NT2/D1 (cell line): ENCODE results near the gene CGB1.

Experiments
- YY1 ChIP-seq: IDR thresholded peaks from 2 replicates; pipeline ENCODE4 v1.6.1; 2011; ENCODE audit not compliant: insufficient read length, insufficient read depth
- ZNF274 ChIP-seq: IDR thresholded peaks from 2 replicates; pipeline ENCODE4 v1.6.1; 2011; ENCODE audit warnings: mild to moderate bottlenecking, low read depth, low read length

DNA sequence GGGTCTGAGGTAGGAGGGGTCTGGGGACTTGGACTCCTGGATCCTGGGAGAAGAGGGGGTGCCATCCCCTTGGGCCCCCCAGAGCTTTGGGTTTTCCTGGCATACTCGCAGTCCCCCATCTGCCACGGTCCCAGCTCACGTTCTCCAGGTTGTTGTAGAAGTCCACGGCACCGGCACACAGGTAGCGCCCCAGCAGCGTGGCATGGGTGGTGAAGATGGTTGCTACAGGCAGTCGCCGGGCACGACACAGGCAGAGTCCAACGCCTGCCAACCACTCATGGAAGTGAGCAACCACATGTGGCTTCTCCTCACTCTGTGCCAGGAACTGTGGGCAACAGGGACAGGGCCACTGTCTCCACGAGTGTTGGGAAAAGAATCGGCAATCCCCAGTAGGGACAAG, 51.0 kb downstream of the CGB1 start:
- TF ChIP-seq YY1 = no peak
- TF ChIP-seq ZNF274 = no peak
